ENCODE results near the gene PROSER2. TPM values are rescaled to one million over a fixed set of nuclear protein-coding genes. Genes with fewer than 3 reads are reported as not detected.

PROSER2 gene
- total RNA-seq, 1 experiment from 2014 or later = 10.6 TPM

DNA sequence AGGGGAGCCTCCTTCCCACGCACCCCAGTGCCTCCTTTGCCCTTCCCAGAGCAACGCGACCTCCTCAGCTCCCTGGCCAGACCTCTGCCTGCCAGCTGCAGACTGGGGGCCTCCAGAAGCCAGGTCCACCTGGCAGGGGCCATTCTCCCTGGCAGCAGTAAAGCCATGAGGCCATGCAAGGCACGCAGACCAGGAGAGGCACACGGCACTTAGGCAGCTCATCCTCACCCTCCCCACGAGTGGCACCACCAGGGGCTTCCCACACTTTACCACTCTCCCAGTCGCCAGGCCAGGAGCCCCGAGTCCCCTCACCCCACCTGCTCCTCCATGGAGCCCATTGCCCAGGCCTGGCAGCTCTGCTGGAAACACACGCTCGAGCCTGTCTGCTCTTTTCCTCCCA, 85.4 kb downstream of the PROSER2 start:
- H3K27ac Mint-ChIP-seq = no peak overlapping the region; a peak in 1 of 7 replicates
- Histone ChIP-seq H3K27ac (ENCODE audit: insufficient read length, low read depth, low read length) (no peak overlapping the region), H3K4me1 (ENCODE audit: insufficient read depth, low read length) (no peaks in the 10 kb centered on the region)

More for the DNA sequence above, 85.4 kb downstream of the PROSER2 start:
- Histone ChIP-seq H2BK5ac (ENCODE audit: insufficient read length, low read length) (no peak overlapping the region), H4K20me1 (ENCODE audit: control insufficient read depth, insufficient read depth, insufficient read length) (no peaks in the 10 kb centered on the region), H3K23me2 (ENCODE audit: insufficient read length, low read depth, low read length, poor library complexity, severe bottlenecking) (no peaks in the 10 kb centered on the region), H3K56ac (ENCODE audit: insufficient read length, low read depth, low read length) (no peak overlapping the region), H3K27me3 (ENCODE audit: insufficient read depth, low read length) (no peaks in the 10 kb centered on the region), H2AK5ac (ENCODE audit: insufficient read length, low read length) (no peak overlapping the region), H4K8ac (replicated peaks; ENCODE audit: insufficient read length, low read depth, low read length) (no peak overlapping the region), H3K79me2 (ENCODE audit: insufficient read depth, low read length) (no peaks in the 10 kb centered on the region), H4K91ac (ENCODE audit: insufficient read length, low read depth, low read length) (no peak overlapping the region), H3K18ac (ENCODE audit: insufficient read length, low read depth, low read length) (no peak overlapping the region), H3K9ac (ENCODE audit: extremely low read depth, insufficient read length, low read length) (no peak overlapping the region), H4K5ac (ENCODE audit: insufficient read length, low read depth, low read length) (no peak overlapping the region), H2BK20ac (ENCODE audit: low read depth, low read length, poor library complexity, severe bottlenecking) (no peak overlapping the region), H2BK12ac (ENCODE audit: insufficient read length, low read depth, low read length) (no peak overlapping the region), H3K79me1 (ENCODE audit: insufficient read depth, low read depth, low read length, poor library complexity, severe bottlenecking) (no peaks in the 10 kb centered on the region), H3K4me2 (ENCODE audit: insufficient read depth, insufficient read length, low read length) (no peak overlapping the region), H3T11ph (ENCODE audit: low read length) (no peak overlapping the region), H2BK15ac (ENCODE audit: low read depth, low read length) (no peak overlapping the region), H3K9me3 (ENCODE audit: control insufficient read depth, low read depth, low read length) (no peaks in the 10 kb centered on the region), H3K14ac (ENCODE audit: insufficient read depth, low read length) (no peak overlapping the region), H3K4ac (ENCODE audit: low read depth, low read length) (no peak overlapping the region), H2AFZ (ENCODE audit: low read length) (no peak overlapping the region), H2BK120ac (ENCODE audit: low read depth, low read length, poor library complexity, severe bottlenecking) (no peak overlapping the region), H3K23ac (ENCODE audit: insufficient read length, low read depth, low read length) (no peak overlapping the region)
- Mint-ChIP-seq H3K4me1 (peaks cover 10% of the 10 kb centered on the region in 2 experiments), H3K36me3 (ENCODE audit: insufficient read depth in 1 of 3, low read depth in 3 of 3) (no peaks in the 10 kb centered on the region), H3K27me3 (ENCODE audit: low read depth) (peaks cover 5% of the 10 kb centered on the region), H3K9me3 (no peaks in the 10 kb centered on the region), H3K4me3 (no peak overlapping the region)
- DNase-seq = no peak
- TF ChIP-seq CTCF (conservative IDR thresholded peaks at IDR 0.05) = no peak
- WGBS (ENCODE audit: extremely low coverage, insufficient read length, low lambda C conversion rate) = no CpG with 5 or more reads among the region's 10 CpGs
